Measurements from ENCODE around the gene GPR52. TPM values are rescaled to one million over a fixed set of nuclear protein-coding genes. Genes with fewer than 3 reads are reported as not detected.

The GPR52 gene
- total RNA-seq, 2 experiments from 2014 or later, result 0.58 to 0.97 TPM

DNA sequence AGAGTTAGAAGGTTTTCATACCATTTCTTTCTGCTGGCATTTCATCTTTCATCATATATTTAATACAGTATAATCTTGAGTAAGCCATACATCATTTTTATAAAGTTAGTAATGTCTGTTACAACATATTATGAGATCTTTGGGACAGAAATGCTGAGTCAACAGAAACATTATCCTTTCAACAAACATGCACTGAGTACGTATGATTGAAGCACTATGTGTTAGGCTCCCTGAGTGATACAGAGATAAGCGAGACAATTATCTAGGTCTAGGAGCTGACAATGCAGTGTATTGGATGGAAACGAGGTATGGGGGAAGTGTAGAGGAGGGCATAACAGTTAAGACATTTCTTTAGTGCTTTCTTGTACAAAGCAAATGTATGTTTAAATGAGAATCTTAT lies 19.7 kb upstream of the GPR52 start:
- DNase-seq, result no peak
- Mint-ChIP-seq H3K4me1 (ENCODE audit: low read depth) (peaks cover 5% of the 10 kb centered on the region), H3K9me3 (no peaks in the 10 kb centered on the region), H3K4me3 (no peak overlapping the region), H3K27me3 (no peaks in the 10 kb centered on the region), H3K27ac (no peak overlapping the region), H3K36me3 (ENCODE audit: low read depth) (no peaks in the 10 kb centered on the region)
- no peak for ATAC-seq
- intact Hi-C loops (cut with micrococcal nuclease), result no loop called here
- TF ChIP-seq, protein P1, sequence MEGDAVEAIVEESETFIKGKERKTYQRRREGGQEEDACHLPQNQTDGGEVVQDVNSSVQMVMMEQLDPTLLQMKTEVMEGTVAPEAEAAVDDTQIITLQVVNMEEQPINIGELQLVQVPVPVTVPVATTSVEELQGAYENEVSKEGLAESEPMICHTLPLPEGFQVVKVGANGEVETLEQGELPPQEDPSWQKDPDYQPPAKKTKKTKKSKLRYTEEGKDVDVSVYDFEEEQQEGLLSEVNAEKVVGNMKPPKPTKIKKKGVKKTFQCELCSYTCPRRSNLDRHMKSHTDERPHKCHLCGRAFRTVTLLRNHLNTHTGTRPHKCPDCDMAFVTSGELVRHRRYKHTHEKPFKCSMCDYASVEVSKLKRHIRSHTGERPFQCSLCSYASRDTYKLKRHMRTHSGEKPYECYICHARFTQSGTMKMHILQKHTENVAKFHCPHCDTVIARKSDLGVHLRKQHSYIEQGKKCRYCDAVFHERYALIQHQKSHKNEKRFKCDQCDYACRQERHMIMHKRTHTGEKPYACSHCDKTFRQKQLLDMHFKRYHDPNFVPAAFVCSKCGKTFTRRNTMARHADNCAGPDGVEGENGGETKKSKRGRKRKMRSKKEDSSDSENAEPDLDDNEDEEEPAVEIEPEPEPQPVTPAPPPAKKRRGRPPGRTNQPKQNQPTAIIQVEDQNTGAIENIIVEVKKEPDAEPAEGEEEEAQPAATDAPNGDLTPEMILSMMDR (IDR thresholded peaks at IDR 0.05), result no peak
- ChIA-PET CTCF (interaction anchor here (0.6 to 1.3 kb wide), 2 partner anchors 9 to 18 kb away, joined by 3 read pairs; no protein-coding TSS in a partner anchor), POLR2A (no interaction called here)

DNA sequence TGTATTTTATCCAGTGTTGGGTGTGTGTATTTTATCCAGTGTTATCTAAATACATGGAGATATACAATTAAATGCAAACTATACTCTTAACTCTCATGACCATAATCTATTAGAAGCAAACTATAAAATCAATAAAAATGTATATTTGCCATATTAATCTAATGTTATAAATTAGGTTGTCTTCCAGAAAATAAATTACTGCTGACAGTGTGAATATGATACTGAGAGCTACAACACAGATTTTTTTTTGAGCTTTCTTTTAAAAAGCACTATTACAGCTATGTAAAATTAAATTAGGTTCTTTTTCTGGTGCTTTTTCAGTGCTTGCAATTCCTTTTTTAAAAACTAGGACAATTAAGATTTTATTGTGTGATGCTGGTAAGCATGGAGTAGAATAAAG lies 19.0 kb upstream of the GPR52 start:
- TF ChIP-seq, protein P1 (IDR thresholded peaks at IDR 0.05), result no peak
- CTCF ChIA-PET, result interaction anchor here (0.8 kb wide), 1 partner anchor 121 kb away, joined by 3 read pairs; no protein-coding TSS in a partner anchor
- DNase-seq, result no peak
- H3K27me3 Mint-ChIP-seq, result no peaks in the 10 kb centered on the region
- H3K36me3 Mint-ChIP-seq (ENCODE audit: low read depth), result no peaks in the 10 kb centered on the region
- no peak overlapping the region for H3K27ac Mint-ChIP-seq
- H3K4me1 Mint-ChIP-seq (ENCODE audit: low read depth), result peaks cover 5% of the 10 kb centered on the region
- ATAC-seq, result no peak
- POLR2A ChIA-PET, result interaction anchor here (0.7 kb wide), 1 partner anchor 17 kb away, joined by 3 read pairs; no protein-coding TSS in a partner anchor
- no peak overlapping the region for H3K4me3 Mint-ChIP-seq
- H3K9me3 Mint-ChIP-seq, result no peaks in the 10 kb centered on the region
- intact Hi-C loops (cut with micrococcal nuclease), result no loop called here

DNA sequence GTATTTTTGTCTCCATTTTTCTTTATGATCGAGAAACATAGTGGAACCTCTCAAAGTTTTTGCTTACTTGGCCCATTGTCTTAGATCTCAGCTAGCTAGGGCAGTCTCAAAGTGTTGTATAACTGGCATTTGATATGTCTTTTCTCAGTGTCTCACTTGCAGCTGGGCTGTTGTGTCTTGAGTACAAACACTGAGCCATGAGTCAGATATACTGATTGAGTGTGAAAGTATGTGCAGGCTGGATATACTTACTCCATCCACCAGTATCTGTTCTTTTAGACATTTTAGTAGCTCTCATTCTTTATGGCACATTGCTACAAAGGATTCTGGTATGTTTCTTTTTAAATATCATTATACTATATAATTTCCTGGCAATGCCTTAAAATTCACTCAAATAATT lies 14.3 kb upstream of the GPR52 start:
- Mint-ChIP-seq H3K9me3 (peaks cover 2% of the 10 kb centered on the region), H3K4me3 (no peak overlapping the region), H3K4me1 (ENCODE audit: low read depth) (no peaks in the 10 kb centered on the region), H3K27me3 (no peaks in the 10 kb centered on the region), H3K36me3 (ENCODE audit: low read depth) (peaks cover 3% of the 10 kb centered on the region), H3K27ac (no peak overlapping the region)
- DNase-seq (no peak), ATAC-seq (no peak)
- TF ChIP-seq, protein P1 (IDR thresholded peaks at IDR 0.05), result no peak
- CTCF ChIA-PET, result no interaction called here
- intact Hi-C loops (cut with micrococcal nuclease), result no loop called here
- POLR2A ChIA-PET, result no interaction called here

DNA sequence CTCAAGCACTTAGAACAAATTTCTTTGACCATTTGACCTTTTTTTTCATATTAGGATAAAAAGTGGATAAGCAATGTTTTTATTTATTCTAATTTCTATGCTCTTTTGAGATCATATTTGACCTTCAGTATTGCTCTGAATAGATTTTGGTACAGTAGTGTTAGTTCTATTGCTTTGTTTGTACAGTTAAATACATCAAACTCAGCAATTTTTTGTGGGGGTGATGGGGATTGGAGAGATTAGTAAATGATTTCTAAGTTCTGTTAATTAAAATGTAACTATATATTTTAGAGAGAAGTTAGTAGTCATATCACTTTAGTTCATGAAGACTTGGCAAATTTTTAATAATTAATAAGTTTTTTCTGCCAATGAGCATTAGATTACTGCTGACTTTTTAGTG lies 2.4 kb upstream of the GPR52 start:
- TF ChIP-seq, protein P1 (IDR thresholded peaks at IDR 0.05), result no peak
- ChIA-PET CTCF (no interaction called here), POLR2A (no interaction called here)
- ATAC-seq, result no peak
- H3K4me1 Mint-ChIP-seq (ENCODE audit: low read depth), result no peaks in the 10 kb centered on the region
- H3K27me3 Mint-ChIP-seq, result no peaks in the 10 kb centered on the region
- no peak for DNase-seq
- H3K9me3 Mint-ChIP-seq, result no peaks in the 10 kb centered on the region
- intact Hi-C loops (cut with micrococcal nuclease), result no loop called here
- no peak overlapping the region for H3K27ac Mint-ChIP-seq
- no peak overlapping the region for H3K4me3 Mint-ChIP-seq
- no peaks in the 10 kb centered on the region for H3K36me3 Mint-ChIP-seq (ENCODE audit: low read depth)

DNA sequence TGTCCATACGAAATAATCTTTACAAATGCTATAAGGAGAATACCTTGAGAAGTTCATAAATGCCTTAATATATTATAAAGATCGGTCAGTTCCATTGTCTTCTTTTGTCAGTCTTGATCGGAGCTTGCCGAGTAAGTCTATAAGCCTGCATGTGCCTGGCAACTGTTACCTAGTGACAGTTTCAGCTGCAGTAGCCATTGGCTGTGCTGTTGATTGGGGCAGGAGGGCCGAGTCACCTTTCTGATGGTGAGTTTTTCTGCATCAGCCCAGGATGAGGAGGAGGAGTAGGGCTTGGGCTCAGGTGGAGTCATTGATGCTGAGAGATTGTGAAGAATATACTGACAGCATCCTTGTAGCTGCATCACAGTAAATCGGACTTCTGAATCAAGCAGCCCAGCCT lies 1.9 kb upstream of the GPR52 start:
- CTCF ChIA-PET, result no interaction called here
- H3K36me3 Mint-ChIP-seq (ENCODE audit: low read depth), result no peaks in the 10 kb centered on the region

More for the DNA sequence above, 1.9 kb upstream of the GPR52 start:
- ATAC-seq (no peak), DNase-seq (no peak)
- H3K4me1 Mint-ChIP-seq (ENCODE audit: low read depth), result no peaks in the 10 kb centered on the region
- intact Hi-C loops (cut with micrococcal nuclease), result no loop called here
- no peaks in the 10 kb centered on the region for H3K27me3 Mint-ChIP-seq
- H3K4me3 Mint-ChIP-seq, result no peak overlapping the region
- H3K27ac Mint-ChIP-seq, result no peak overlapping the region
- H3K9me3 Mint-ChIP-seq, result no peaks in the 10 kb centered on the region
- TF ChIP-seq, protein P1 (IDR thresholded peaks at IDR 0.05), result no peak
- POLR2A ChIA-PET, result no interaction called here

Data from activated CD8-positive, alpha-beta T cell treated with anti-CD3 and anti-CD28 coated beads for 36 hours (primary cell).